ENCODE measurements around the gene SET. TPM values are rescaled to one million over a fixed set of nuclear protein-coding genes. Genes with fewer than 3 reads are reported as not detected.

Gene SET
- total RNA-seq, 1 donor: 313 TPM

- TF ChIP-seq, protein P1, sequence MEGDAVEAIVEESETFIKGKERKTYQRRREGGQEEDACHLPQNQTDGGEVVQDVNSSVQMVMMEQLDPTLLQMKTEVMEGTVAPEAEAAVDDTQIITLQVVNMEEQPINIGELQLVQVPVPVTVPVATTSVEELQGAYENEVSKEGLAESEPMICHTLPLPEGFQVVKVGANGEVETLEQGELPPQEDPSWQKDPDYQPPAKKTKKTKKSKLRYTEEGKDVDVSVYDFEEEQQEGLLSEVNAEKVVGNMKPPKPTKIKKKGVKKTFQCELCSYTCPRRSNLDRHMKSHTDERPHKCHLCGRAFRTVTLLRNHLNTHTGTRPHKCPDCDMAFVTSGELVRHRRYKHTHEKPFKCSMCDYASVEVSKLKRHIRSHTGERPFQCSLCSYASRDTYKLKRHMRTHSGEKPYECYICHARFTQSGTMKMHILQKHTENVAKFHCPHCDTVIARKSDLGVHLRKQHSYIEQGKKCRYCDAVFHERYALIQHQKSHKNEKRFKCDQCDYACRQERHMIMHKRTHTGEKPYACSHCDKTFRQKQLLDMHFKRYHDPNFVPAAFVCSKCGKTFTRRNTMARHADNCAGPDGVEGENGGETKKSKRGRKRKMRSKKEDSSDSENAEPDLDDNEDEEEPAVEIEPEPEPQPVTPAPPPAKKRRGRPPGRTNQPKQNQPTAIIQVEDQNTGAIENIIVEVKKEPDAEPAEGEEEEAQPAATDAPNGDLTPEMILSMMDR (IDR thresholded peaks at IDR 0.05; ENCODE audit: insufficient read depth, low read length): no peak
- DNase-seq (ENCODE audit: low read depth): no peak
- H3K4me3 ChIP-seq (ENCODE audit: low read depth, low read length): no peak overlapping the region
Measured at GRCh38 chr9:128706045-128706444, 17.0 kb downstream of the SET start.

GRCh38 chr9:128706671-128707381, 17.8 kb downstream of the SET start:
- TF ChIP-seq, protein P1 (IDR thresholded peaks at IDR 0.05; ENCODE audit: insufficient read depth, low read length): no peak
- DNase-seq (ENCODE audit: low read depth): no peak
- no peak overlapping the region for H3K4me3 ChIP-seq (ENCODE audit: low read depth, low read length)

DNA sequence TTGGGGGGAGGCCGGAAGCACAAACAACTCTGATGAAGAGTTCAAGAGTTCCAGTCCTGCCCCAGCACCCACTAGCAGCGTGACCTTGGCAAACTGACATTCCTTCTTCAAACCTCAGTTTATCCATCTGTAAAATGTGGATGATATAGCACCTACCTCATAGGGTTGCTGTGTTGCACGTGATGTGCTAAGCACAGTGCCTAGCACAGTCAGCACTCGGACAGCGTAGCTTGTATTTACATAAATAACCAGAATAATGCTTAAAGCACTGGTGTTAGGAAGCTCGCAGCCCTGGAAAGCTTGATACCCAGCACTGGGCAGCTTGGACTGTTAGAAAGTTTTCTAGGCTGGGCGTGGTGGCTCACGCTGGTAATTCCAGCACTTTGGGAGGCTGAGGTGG, 18.4 kb downstream of the SET start:
- TF ChIP-seq, protein P1 (IDR thresholded peaks at IDR 0.05; ENCODE audit: insufficient read depth, low read length): no peak
- DNase-seq (ENCODE audit: low read depth): no peak
- no peak overlapping the region for H3K4me3 ChIP-seq (ENCODE audit: low read depth, low read length)

- DNase-seq (ENCODE audit: low read depth): no peak
- no peak overlapping the region for H3K4me3 ChIP-seq (ENCODE audit: low read depth, low read length)
- TF ChIP-seq, protein P1 (IDR thresholded peaks at IDR 0.05; ENCODE audit: insufficient read depth, low read length): no peak
Measured at GRCh38 chr9:128712451-128713410, 23.7 kb downstream of the SET start.

- no peak for DNase-seq (ENCODE audit: low read depth)
- TF ChIP-seq, protein P1 (IDR thresholded peaks at IDR 0.05; ENCODE audit: insufficient read depth, low read length): no peak
- H3K4me3 ChIP-seq (ENCODE audit: low read depth, low read length): no peak overlapping the region
Measured at GRCh38 chr9:128713411-128713780, 24.4 kb downstream of the SET start.

DNA sequence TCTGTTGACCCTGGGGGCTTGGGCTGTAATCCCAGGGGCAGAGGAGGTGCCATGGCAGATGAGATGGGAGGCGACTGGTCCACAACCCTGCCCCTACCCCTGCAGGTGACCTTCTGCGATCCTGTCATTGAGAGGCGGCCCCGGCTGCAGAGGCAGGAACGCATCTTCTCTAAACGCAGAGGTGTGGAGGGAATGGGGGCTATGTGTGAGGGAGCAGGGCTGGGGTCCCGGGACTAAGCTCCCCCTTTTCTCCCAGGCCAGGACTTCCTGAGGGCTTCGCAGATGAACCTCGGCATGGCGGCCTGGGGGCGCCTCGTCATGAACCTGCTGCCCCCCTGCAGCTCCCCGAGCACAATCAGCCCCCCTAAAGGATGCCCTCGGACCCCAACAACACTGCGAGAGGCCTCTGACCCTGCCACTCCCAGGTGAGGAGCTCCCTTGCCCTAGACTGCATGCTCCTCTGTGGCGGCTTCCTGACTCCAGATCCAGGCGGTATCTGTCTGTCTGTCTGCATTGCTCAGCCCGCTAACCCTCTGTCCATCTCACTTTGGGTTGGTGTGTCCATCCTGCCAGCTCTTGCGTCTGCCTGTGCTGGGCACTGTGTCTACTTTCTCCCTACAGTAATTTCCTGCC, 25.0 kb downstream of the SET start:
- H3K4me3 ChIP-seq (ENCODE audit: low read depth, low read length): no peak overlapping the region
- no peak for DNase-seq (ENCODE audit: low read depth)
- TF ChIP-seq, protein P1 (IDR thresholded peaks at IDR 0.05; ENCODE audit: insufficient read depth, low read length): no peak

Measured in fibroblast of the aortic adventitia (primary cell).